Gastroesophageal sphincter (tissue), 4 donors: Measurements from ENCODE around the gene TGFBI. TPM values are rescaled to one million over a fixed set of nuclear protein-coding genes. Genes with fewer than 3 reads are reported as not detected.

ENCODE experiments used
- ATAC-seq: fragments of 150-250 bp; one replicate; pipeline ENCODE4 v1.9.1; 2016; ENCODE audit warnings: mild to moderate bottlenecking, moderate library complexity
- H3K27ac ChIP-seq, 4 donors: fragments of 200-600 bp; sonication (generic) in 3 of 4; 1 replicate in 3 of 4; 2 replicates in 1 of 4; pipeline ENCODE4 v1.5.1; 2016 to 2019
- H3K27me3 ChIP-seq: fragments of 200-600 bp; sonication (generic); one replicate; pipeline ENCODE4 v1.5.1; 2019
- H3K36me3 ChIP-seq, 2 donors: fragments of 200-600 bp; sonication (generic); one replicate each; pipeline ENCODE4 v1.5.1; 2019; ENCODE audit warnings: control low read depth in 1 of 2
- H3K4me1 ChIP-seq, 3 donors: fragments of 200-600 bp; sonication (generic); 1 replicate in 2 of 3; 2 replicates in 1 of 3; pipeline ENCODE4 v1.5.1; 2016 to 2019; ENCODE audit warnings: control low read depth in 2 of 3
- H3K4me3 ChIP-seq, 2 donors: fragments of 200-600 bp; sonication (generic); one replicate each; pipeline ENCODE4 v1.5.1; 2019; ENCODE audit warnings: mild to moderate bottlenecking in 1 of 2, moderate library complexity in 1 of 2
- H3K9me3 ChIP-seq, 3 donors: fragments of 200-600 bp; sonication (generic); one replicate each; pipeline ENCODE4 v1.5.1; 2017 to 2019; ENCODE audit warnings: control low read depth in 2 of 3
- EP300 ChIP-seq: sonication (generic); formaldehyde crosslinking; IDR thresholded peaks from one replicate; pipeline ENCODE4 v1.6.1; 2017; ENCODE audit warnings: antibody characterized with exemption, mild to moderate bottlenecking
- POLR2A ChIP-seq, 2 donors: fragments of 450-650 bp; IDR thresholded peaks; one replicate each; pipeline ENCODE4 v1.6.1; 2017; ENCODE audit warnings: antibody characterized with exemption in 2 of 2, mild to moderate bottlenecking in 2 of 2, moderate library complexity in 1 of 2
- POLR2AphosphoS5 ChIP-seq: sonication (generic); formaldehyde crosslinking; IDR thresholded peaks from one replicate; pipeline ENCODE4 v1.6.1; 2017; ENCODE audit warnings: antibody characterized with exemption
- WGBS, 2 donors: methylation state at CpG; one replicate each; pipeline ENCODE4 v1.1.5; 2018; ENCODE audit warnings: low coverage in 1 of 2; 5-methylcytosine and 5-hydroxymethylcytosine counted together
- total RNA-seq, 4 donors: library from RNA; depleted of rRNA; stranded (reverse); fragments of >200 nt; gene quantifications; one replicate each; pipeline ENCODE4 v1.1.0, GENCODE V29; 2016
- TF ChIP-seq, protein P1 (sequence below), 4 experiments: fragments of 200-600 bp in 2 of 4; fragments of 450-650 bp in 2 of 4; sonication (generic) in 1 of 4; IDR thresholded peaks; one replicate each; pipeline ENCODE4 v1.5.1; 2017 to 2019; ENCODE audit warnings: antibody characterized with exemption in 4 of 4, mild to moderate bottlenecking in 2 of 4, moderate library complexity in 2 of 4

TGFBI gene
- total RNA-seq, 4 donors from 2014 or later, result 29.0 to 159 (median 112) TPM

DNA sequence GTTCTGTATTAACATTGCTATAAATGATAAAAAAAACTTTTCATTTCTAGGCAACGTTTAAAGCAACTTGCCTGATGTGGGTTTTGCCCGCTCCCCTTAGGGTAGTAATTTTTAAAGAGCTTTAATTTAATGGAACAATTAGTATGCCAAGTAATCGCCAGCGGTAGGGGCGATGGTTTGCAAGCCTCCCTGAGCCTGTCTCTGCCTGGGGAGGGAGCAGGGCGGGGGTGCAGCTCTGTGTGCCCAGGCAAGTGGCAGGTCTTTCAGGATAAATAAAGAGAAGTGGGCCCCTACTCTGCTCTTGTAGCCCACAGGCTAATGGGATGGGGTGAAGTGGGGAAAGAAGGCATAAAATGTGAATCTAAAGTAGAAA, 13.8 kb upstream of the TGFBI start:
- peak overlapping the region in 3 of 4 donors; percentile 58 to 73 (median 60) for H3K27ac ChIP-seq
- no peak for ATAC-seq
- TF ChIP-seq EP300, result no peak
- no peak for TF ChIP-seq POLR2AphosphoS5
- TF ChIP-seq POLR2A (IDR thresholded peaks at IDR 0.05), result no peak
- TF ChIP-seq, protein P1, sequence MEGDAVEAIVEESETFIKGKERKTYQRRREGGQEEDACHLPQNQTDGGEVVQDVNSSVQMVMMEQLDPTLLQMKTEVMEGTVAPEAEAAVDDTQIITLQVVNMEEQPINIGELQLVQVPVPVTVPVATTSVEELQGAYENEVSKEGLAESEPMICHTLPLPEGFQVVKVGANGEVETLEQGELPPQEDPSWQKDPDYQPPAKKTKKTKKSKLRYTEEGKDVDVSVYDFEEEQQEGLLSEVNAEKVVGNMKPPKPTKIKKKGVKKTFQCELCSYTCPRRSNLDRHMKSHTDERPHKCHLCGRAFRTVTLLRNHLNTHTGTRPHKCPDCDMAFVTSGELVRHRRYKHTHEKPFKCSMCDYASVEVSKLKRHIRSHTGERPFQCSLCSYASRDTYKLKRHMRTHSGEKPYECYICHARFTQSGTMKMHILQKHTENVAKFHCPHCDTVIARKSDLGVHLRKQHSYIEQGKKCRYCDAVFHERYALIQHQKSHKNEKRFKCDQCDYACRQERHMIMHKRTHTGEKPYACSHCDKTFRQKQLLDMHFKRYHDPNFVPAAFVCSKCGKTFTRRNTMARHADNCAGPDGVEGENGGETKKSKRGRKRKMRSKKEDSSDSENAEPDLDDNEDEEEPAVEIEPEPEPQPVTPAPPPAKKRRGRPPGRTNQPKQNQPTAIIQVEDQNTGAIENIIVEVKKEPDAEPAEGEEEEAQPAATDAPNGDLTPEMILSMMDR (IDR thresholded peaks at IDR 0.05), result no peak
- no peaks in the 10 kb centered on the region for H3K27me3 ChIP-seq
- H3K4me3 ChIP-seq, result no peak overlapping the region
- 77% methylated on average over 6 of the region's 6 CpGs; no CpG with 5 or more reads in 1 of the 2 donors for WGBS, 2 donors
- peaks cover 9 to 80% (median 10%) of the 10 kb centered on the region in 3 donors for H3K4me1 ChIP-seq
- H3K36me3 ChIP-seq, result no peaks in the 10 kb centered on the region
- H3K9me3 ChIP-seq, result no peaks in the 10 kb centered on the region

DNA sequence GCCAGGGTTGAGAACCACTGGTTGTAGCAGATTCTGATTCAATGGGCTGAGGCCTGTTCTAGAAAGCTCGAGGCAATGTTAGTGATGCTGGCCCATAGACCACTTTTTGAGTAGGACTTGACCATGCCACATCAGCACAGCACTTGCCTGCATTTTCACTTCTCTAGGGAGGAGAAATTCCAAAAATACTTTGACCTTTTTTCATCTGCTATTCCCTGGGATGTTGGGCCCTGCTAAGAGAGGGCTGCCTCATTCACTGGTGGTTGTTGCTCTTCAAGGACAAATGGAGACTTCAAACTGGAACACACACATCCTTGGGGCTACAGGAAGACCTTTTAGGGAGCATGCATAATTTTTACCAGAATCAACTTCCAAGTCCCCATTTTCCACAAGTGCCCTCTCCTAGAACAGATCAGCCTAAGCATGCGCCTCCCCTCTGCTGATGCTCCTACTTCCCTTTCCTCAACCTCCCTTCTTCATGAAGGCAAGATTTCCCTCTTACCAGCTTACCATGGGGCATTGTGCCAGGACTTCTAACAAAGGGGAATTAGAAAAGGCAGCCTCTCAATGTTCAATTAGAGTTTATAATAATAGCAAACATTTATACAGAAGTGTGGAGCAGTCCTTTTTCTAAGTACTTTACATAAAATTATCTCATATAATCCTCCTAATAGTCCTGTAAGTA, 12.7 kb upstream of the TGFBI start:
- no peaks in the 10 kb centered on the region for H3K36me3 ChIP-seq
- no peaks in the 10 kb centered on the region for H3K9me3 ChIP-seq
- no peak overlapping the region for H3K4me3 ChIP-seq
- TF ChIP-seq EP300, result no peak
- TF ChIP-seq, protein P1 (IDR thresholded peaks at IDR 0.05), result no peak
- TF ChIP-seq POLR2A (IDR thresholded peaks at IDR 0.05), result no peak
- no peak for TF ChIP-seq POLR2AphosphoS5
- no peak for ATAC-seq
- whole genome bisulfite sequencing, 2 donors, result 40 to 100% methylated on average over 1 of the region's 2 CpGs
- peaks cover 14 to 88% (median 20%) of the 10 kb centered on the region in 3 donors for H3K4me1 ChIP-seq
- no peaks in the 10 kb centered on the region for H3K27me3 ChIP-seq
- peak overlapping the region in 1 of 4 donors; percentile 73 for H3K27ac ChIP-seq

DNA sequence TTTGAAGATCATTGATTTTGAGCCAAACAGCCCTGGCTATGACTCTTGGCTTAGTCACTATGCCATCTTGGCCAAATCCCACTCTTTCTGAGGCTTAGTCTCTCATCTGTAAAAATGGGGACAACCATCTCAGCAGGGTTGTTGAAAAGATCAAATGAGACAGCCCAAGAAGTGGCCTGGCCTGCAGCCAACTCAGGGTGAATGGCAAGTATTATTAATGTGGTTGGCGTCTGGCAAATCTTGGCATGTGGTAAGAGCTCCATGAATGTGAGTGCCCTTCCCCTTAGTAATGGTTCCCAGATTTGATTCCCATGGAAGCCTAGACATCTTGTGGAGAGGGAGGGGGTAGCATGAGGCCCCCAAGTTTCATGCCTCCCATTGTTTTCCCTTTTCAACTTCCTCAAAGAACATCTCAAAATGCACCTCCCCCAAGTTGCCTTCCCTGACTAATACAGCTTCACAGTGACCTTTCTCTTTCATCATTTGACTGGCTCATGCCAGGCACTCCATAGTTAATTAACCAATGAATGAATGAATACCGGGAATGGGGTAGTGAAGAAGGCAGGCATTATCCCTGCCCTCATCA, 11.8 kb upstream of the TGFBI start:
- Histone ChIP-seq H3K4me1 (peaks cover 14 to 82% (median 20%) of the 10 kb centered on the region in 3 donors), H3K27ac (peak overlapping the region in 1 of 4 donors; percentile 34), H3K36me3 (no peaks in the 10 kb centered on the region), H3K27me3 (no peaks in the 10 kb centered on the region), H3K4me3 (no peak overlapping the region), H3K9me3 (no peaks in the 10 kb centered on the region)
- 40 to 60% methylated on average over 1 to 2 of the region's 2 CpGs for WGBS, 2 donors
- TF ChIP-seq, protein P1 (IDR thresholded peaks at IDR 0.05), result no peak
- TF ChIP-seq POLR2AphosphoS5 (no peak), EP300 (no peak), POLR2A (IDR thresholded peaks at IDR 0.05) (no peak)
- no peak for ATAC-seq

DNA sequence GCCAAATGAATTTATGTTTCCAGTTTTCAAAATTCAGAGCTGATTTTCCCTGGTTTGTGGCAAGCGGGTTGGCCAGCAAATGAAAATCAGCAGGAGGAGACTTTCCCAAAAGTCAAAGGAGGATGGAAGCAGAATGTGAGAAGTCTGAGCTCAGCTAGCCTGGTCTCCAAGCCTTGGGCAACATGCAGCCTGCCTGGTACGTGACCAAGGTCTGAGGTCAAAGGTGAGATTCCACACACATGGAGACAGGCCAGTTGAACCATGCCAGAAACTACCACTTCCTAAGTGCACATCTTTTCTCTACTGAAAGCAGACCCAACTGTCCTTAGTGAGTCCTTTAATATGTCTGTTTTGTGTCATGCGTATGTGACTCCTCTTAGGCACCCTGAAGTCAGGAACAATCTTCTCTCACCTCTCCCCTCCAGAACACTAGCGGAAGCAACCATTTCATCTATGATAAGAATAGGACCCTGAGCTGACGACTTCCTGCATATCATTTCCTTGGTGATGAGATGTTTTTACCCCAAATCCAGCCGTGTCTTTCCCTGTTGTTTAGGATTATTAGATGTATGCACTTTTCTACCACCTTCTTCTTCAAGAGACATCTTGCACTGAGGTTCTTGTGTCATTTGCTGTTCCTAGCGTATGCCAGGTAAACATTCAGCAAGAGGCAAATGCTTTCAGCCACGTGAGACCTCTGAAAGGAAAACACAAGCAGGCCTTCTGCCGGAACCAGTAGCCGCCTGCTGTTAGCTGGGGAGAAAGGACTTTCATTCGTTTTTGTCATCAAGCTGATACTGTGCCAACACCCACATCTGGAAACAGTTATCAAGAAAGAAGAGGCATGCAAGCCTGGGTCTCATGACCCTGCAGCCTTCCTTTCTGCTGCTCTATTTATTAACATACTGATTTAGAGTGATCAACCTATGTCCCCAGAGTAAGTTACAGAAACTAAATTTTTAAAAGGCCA, 9.7 kb upstream of the TGFBI start:
- Histone ChIP-seq H3K9me3 (no peaks in the 10 kb centered on the region), H3K4me3 (no peak overlapping the region), H3K27me3 (no peaks in the 10 kb centered on the region), H3K36me3 (no peaks in the 10 kb centered on the region), H3K4me1 (peaks cover 14 to 73% (median 17%) of the 10 kb centered on the region in 3 donors), H3K27ac (peak overlapping the region in 2 of 4 donors; percentile 51 to 53)
- TF ChIP-seq, protein P1 (IDR thresholded peaks at IDR 0.05), result peak in 3 of 4 experiments; percentile 28 to 44 (median 33)
- TF ChIP-seq EP300 (no peak), POLR2AphosphoS5 (peak; percentile 77), POLR2A (IDR thresholded peaks at IDR 0.05) (no peak)
- 44 to 56% methylated on average over 9 of the region's 11 CpGs for WGBS, 2 donors
- ATAC-seq, result peak; percentile 76
